Right atrium auricular region (tissue), 2 donors: ENCODE measurements around the gene FSTL1. TPM values are rescaled to one million over a fixed set of nuclear protein-coding genes. Genes with fewer than 3 reads are reported as not detected.
"Not testable (repeated sequence)": the region's sequence is repeated elsewhere in the genome, so short reads cannot be mapped to it uniquely, and the experiment has no call there.

ENCODE experiments used
- DNase-seq: peaks from one replicate; pipeline ENCODE4 v3.0.0-alpha.2; 2019; ENCODE audit warnings: low spot score
- H3K27ac ChIP-seq, 2 donors: fragments of 200-600 bp; sonication (generic); 1 replicate in 1 of 2; 2 replicates in 1 of 2; pipeline ENCODE4 v1.5.1; 2016 to 2019
- H3K27me3 ChIP-seq, 2 donors: fragments of 200-600 bp; sonication (generic); one replicate each; pipeline versions ENCODE4 v1.5.1 to v1.6.0; 2017 to 2019
- H3K36me3 ChIP-seq: fragments of 200-600 bp; sonication (generic); one replicate; pipeline ENCODE4 v1.5.1; 2016
- H3K4me1 ChIP-seq, 2 donors: fragments of 200-600 bp; sonication (generic); one replicate each; pipeline versions ENCODE4 v1.5.1 to v1.6.0; 2017 to 2019
- H3K4me3 ChIP-seq, 2 donors: fragments of 200-600 bp; sonication (generic); 1 replicate in 1 of 2; 2 replicates in 1 of 2; pipeline ENCODE4 v1.5.1; 2017 to 2019; ENCODE audit warnings: mild to moderate bottlenecking in 1 of 2, moderate library complexity in 1 of 2
- H3K9me3 ChIP-seq, 2 donors: fragments of 200-600 bp; sonication (generic); one replicate each; pipeline ENCODE4 v1.5.1; 2019
- CTCF ChIP-seq, 2 donors: fragments of 200-600 bp; sonication (generic); IDR thresholded peaks; one replicate each; pipeline ENCODE4 v1.5.1; 2019; ENCODE audit warnings: antibody characterized with exemption in 2 of 2
- total RNA-seq, 2 donors: library from RNA; depleted of rRNA; stranded (reverse); fragments of >200 nt; gene quantifications; one replicate each; pipeline ENCODE4 v1.1.0, GENCODE V29; 2016

The FSTL1 gene
- total RNA-seq, 2 donors from 2014 or later: 327 to 380 TPM

DNA sequence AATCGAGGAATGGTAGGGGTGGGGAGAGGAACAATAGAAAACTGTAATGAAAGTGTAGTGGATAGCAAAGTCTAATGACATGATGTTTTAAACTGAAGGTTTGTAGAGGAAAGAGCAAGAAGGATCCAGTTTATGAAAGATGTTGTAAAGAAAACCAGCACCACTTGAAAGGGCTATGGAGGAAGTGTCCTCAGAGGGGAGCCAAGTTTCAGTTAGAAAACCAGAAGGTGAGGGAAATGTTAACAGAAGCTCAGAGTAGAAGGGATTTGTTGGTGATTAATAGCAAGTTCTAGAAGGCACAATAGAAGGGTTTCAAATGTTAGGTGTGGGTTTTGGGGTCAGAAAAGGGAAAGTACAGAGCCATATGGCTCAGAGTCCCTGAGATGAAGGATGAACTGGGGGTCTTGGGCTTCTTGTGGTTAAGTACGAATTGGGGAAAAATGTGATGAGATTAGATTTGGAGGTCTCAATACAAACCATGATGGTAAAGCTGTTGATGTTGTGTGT, 67.8 kb downstream of the FSTL1 start:
- TF ChIP-seq CTCF (IDR thresholded peaks at IDR 0.05): no peak
- H3K27me3 ChIP-seq: no peaks in the 10 kb centered on the region

GRCh38 chr3:120381503-120381902, 69.3 kb downstream of the FSTL1 start:
- Histone ChIP-seq H3K27ac (no peak overlapping the region), H3K4me3 (no peak overlapping the region), H3K4me1 (no peaks in the 10 kb centered on the region), H3K9me3 (no peaks in the 10 kb centered on the region), H3K36me3 (no peaks in the 10 kb centered on the region), H3K27me3 (no peaks in the 10 kb centered on the region)
- no peak for DNase-seq
- TF ChIP-seq CTCF (IDR thresholded peaks at IDR 0.05): no peak

More for the DNA sequence above, 67.8 kb downstream of the FSTL1 start:
- no peak overlapping the region for H3K27ac ChIP-seq
- H3K4me1 ChIP-seq: no peaks in the 10 kb centered on the region
- no peak overlapping the region for H3K4me3 ChIP-seq
- no peaks in the 10 kb centered on the region for H3K9me3 ChIP-seq
- no peaks in the 10 kb centered on the region for H3K36me3 ChIP-seq
- no peak for DNase-seq

GRCh38 chr3:120377948-120378347, 72.8 kb downstream of the FSTL1 start:
- not testable (repeated sequence) for H3K36me3 ChIP-seq, DNase-seq, H3K4me3 ChIP-seq, H3K4me1 ChIP-seq, H3K27me3 ChIP-seq, H3K9me3 ChIP-seq, H3K27ac ChIP-seq

GRCh38 chr3:120370463-120370862, 80.3 kb downstream of the FSTL1 start:
- no peaks in the 10 kb centered on the region for H3K36me3 ChIP-seq
- TF ChIP-seq CTCF (IDR thresholded peaks at IDR 0.05): no peak

GRCh38 chr3:120369037-120369467, 81.7 kb downstream of the FSTL1 start:
- H3K9me3 ChIP-seq: no peaks in the 10 kb centered on the region
- DNase-seq: no peak
- H3K4me3 ChIP-seq: no peak overlapping the region
- H3K4me1 ChIP-seq: no peaks in the 10 kb centered on the region
- H3K27me3 ChIP-seq: no peaks in the 10 kb centered on the region
- no peak for TF ChIP-seq CTCF (IDR thresholded peaks at IDR 0.05)
- no peak overlapping the region for H3K27ac ChIP-seq
- no peaks in the 10 kb centered on the region for H3K36me3 ChIP-seq

More at GRCh38 chr3:120370463-120370862, 80.3 kb downstream of the FSTL1 start:
- no peak for DNase-seq
- no peaks in the 10 kb centered on the region for H3K9me3 ChIP-seq
- H3K27ac ChIP-seq: no peak overlapping the region
- H3K4me3 ChIP-seq: no peak overlapping the region
- H3K27me3 ChIP-seq: no peaks in the 10 kb centered on the region
- H3K4me1 ChIP-seq: no peaks in the 10 kb centered on the region

GRCh38 chr3:120368172-120368571, 82.6 kb downstream of the FSTL1 start:
- no peak for TF ChIP-seq CTCF (IDR thresholded peaks at IDR 0.05)
- DNase-seq: no peak
- H3K9me3 ChIP-seq: no peaks in the 10 kb centered on the region
- no peaks in the 10 kb centered on the region for H3K27me3 ChIP-seq
- no peaks in the 10 kb centered on the region for H3K36me3 ChIP-seq
- no peak overlapping the region for H3K4me3 ChIP-seq
- H3K27ac ChIP-seq: no peak overlapping the region
- H3K4me1 ChIP-seq: no peaks in the 10 kb centered on the region
